ENCODE results near the gene TLE2. TPM values are rescaled to one million over a fixed set of nuclear protein-coding genes. Genes with fewer than 3 reads are reported as not detected.

The TLE2 gene
- total and polyA plus RNA-seq, 9 of the 15 experiments (the other 6 are each of a cell fraction or from before 2014, with no cell fraction given) = 0.35 to 13.1 (median 6.2) TPM

- TF ChIP-seq, protein P1, sequence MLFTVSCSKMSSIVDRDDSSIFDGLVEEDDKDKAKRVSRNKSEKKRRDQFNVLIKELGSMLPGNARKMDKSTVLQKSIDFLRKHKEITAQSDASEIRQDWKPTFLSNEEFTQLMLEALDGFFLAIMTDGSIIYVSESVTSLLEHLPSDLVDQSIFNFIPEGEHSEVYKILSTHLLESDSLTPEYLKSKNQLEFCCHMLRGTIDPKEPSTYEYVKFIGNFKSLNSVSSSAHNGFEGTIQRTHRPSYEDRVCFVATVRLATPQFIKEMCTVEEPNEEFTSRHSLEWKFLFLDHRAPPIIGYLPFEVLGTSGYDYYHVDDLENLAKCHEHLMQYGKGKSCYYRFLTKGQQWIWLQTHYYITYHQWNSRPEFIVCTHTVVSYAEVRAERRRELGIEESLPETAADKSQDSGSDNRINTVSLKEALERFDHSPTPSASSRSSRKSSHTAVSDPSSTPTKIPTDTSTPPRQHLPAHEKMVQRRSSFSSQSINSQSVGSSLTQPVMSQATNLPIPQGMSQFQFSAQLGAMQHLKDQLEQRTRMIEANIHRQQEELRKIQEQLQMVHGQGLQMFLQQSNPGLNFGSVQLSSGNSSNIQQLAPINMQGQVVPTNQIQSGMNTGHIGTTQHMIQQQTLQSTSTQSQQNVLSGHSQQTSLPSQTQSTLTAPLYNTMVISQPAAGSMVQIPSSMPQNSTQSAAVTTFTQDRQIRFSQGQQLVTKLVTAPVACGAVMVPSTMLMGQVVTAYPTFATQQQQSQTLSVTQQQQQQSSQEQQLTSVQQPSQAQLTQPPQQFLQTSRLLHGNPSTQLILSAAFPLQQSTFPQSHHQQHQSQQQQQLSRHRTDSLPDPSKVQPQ (CRISPR knock-in tag; IDR thresholded peaks at IDR 0.05; ENCODE audit: borderline replicate concordance) = no peak
- TF ChIP-seq, protein P2, sequence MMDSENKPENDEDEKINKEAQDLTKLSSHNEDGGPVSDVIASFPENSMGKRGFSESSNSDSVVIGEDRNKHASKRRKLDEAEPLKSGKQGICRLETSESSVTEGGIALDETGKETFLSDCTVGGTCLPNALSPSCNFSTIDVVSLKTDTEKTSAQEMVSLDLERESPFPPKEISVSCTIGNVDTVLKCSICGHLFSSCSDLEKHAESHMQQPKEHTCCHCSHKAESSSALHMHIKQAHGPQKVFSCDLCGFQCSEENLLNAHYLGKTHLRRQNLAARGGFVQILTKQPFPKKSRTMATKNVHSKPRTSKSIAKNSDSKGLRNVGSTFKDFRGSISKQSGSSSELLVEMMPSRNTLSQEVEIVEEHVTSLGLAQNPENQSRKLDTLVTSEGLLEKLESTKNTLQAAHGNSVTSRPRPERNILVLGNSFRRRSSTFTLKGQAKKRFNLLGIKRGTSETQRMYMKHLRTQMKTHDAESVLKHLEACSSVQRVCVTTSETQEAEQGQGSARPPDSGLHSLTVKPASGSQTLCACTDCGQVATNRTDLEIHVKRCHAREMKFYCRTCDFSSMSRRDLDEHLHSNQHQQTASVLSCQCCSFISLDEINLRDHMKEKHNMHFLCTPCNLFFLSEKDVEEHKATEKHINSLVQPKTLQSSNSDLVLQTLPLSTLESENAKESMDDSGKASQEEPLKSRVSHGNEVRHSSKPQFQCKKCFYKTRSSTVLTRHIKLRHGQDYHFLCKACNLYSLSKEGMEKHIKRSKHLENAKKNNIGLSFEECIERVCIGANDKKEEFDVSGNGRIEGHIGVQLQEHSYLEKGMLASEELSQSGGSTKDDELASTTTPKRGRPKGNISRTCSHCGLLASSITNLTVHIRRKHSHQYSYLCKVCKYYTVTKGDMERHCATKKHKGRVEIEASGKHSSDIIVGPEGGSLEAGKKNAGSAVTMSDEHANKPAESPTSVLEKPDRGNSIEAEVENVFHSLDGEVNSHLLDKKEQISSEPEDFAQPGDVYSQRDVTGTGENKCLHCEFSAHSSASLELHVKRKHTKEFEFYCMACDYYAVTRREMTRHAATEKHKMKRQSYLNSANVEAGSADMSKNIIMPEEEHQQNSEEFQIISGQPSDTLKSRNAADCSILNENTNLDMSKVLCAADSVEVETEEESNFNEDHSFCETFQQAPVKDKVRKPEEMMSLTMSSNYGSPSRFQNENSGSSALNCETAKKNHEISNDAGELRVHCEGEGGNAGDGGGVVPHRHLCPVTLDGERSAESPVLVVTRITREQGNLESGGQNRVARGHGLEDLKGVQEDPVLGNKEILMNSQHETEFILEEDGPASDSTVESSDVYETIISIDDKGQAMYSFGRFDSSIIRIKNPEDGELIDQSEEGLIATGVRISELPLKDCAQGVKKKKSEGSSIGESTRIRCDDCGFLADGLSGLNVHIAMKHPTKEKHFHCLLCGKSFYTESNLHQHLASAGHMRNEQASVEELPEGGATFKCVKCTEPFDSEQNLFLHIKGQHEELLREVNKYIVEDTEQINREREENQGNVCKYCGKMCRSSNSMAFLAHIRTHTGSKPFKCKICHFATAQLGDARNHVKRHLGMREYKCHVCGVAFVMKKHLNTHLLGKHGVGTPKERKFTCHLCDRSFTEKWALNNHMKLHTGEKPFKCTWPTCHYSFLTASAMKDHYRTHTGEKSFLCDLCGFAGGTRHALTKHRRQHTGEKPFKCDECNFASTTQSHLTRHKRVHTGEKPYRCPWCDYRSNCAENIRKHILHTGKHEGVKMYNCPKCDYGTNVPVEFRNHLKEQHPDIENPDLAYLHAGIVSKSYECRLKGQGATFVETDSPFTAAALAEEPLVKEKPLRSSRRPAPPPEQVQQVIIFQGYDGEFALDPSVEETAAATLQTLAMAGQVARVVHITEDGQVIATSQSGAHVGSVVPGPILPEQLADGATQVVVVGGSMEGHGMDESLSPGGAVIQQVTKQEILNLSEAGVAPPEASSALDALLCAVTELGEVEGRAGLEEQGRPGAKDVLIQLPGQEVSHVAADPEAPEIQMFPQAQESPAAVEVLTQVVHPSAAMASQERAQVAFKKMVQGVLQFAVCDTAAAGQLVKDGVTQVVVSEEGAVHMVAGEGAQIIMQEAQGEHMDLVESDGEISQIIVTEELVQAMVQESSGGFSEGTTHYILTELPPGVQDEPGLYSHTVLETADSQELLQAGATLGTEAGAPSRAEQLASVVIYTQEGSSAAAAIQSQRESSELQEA (IDR thresholded peaks at IDR 0.05; ENCODE audit: low read depth) = no peak
- TF ChIP-seq FOXJ2 (tag; IDR thresholded peaks at IDR 0.05) (no peak), POLR3A (IDR thresholded peaks at IDR 0.05; ENCODE audit: borderline replicate concordance, extremely low read depth, insufficient read depth, insufficient read length) (no peak), KLF10 (CRISPR knock-in tag; IDR thresholded peaks at IDR 0.05) (no peak), ZZZ3 (IDR thresholded peaks at IDR 0.05) (no peak), NR1H2 (CRISPR knock-in tag; IDR thresholded peaks at IDR 0.05) (no peak), TRIM28 (IDR thresholded peaks at IDR 0.05) (no peak), E2F5 (CRISPR knock-in tag; IDR thresholded peaks at IDR 0.05) (no peak), ZNF347 (CRISPR knock-in tag; IDR thresholded peaks at IDR 0.05; ENCODE audit: low read depth) (no peak), POLR2H (tag; IDR thresholded peaks at IDR 0.05; ENCODE audit: low read depth) (no peak), ZNF124 (CRISPR knock-in tag; IDR thresholded peaks at IDR 0.05) (no peak), ATF2 (CRISPR knock-in tag; IDR thresholded peaks at IDR 0.05) (no peak)
These were observed 32.4 kb upstream of the TLE2 start (continued) for GRCh38 chr19:3061182-3062161.
